IPS DF 19.7 (cell line): ENCODE data around the gene TNFSF13.
"Not testable (repeated sequence)": the region's sequence is repeated elsewhere in the genome, so short reads cannot be mapped to it uniquely, and the experiment has no call there.

Experiments
- DNase-seq: peaks from one replicate; pipeline ENCODE4 v3.0.0-alpha.2; 2013; ENCODE audit warnings: low read depth, low spot score

The TNFSF13 gene

GRCh38 chr17:7589891-7590691 lies 31.5 kb downstream of the TNFSF13 start, which contains the start of gene SOX15:
Gene SOX15, minus strand, starts transcription at chr17:7590094. Its CDS starts 418 bp downstream, at chr17:7589676.
- DNase-seq, result no peak

- peak; percentile 78 for DNase-seq
Measured at GRCh38 chr17:7590743-7591142, 32.2 kb downstream of the TNFSF13 start.

- no peak for DNase-seq
Measured at GRCh38 chr17:7591596-7591995, 33.0 kb downstream of the TNFSF13 start.

GRCh38 chr17:7592422-7593021 lies 34.0 kb downstream of the TNFSF13 start:
- DNase-seq, result no peak

- DNase-seq, result no peak
Measured at GRCh38 chr17:7593296-7593695, 34.7 kb downstream of the TNFSF13 start.

GRCh38 chr17:7597561-7597960 lies 39.0 kb downstream of the TNFSF13 start:
- not testable (repeated sequence) for DNase-seq

GRCh38 chr17:7606280-7606679 lies 47.7 kb downstream of the TNFSF13 start:
- DNase-seq, result no peak

- DNase-seq, result no peak
Measured at GRCh38 chr17:7610641-7611040, 52.1 kb downstream of the TNFSF13 start.
